BLaER1 treated with 17β-estradiol and CSF1 and Interleukin-3, amounts not matched to agents 10 nM and 100 nM (cell line): ENCODE measurements around the gene LRRK1.

ENCODE experiments used
- H3K27ac ChIP-seq, 11 experiments: shearing (Covaris generic); formaldehyde crosslinking; 2 replicates each; pipeline ENCODE4 v1.8.1; 2022
- H3K27me3 ChIP-seq, 11 experiments: shearing (Covaris generic); formaldehyde crosslinking; 2 replicates each; pipeline ENCODE4 v1.8.1; 2022
- H3K36me3 ChIP-seq, 11 experiments: shearing (Covaris generic); formaldehyde crosslinking; 2 replicates each; pipeline ENCODE4 v1.8.1; 2022
- H3K4me1 ChIP-seq, 10 experiments: shearing (Covaris generic); formaldehyde crosslinking; 2 replicates each; pipeline ENCODE4 v1.8.1; 2022
- H3K4me2 ChIP-seq, 11 experiments: shearing (Covaris generic); formaldehyde crosslinking; 2 replicates each; pipeline ENCODE4 v1.8.1; 2022
- H3K4me3 ChIP-seq, 10 experiments: shearing (Covaris generic); formaldehyde crosslinking; 2 replicates each; pipeline ENCODE4 v1.8.1; 2022
- H3K9ac ChIP-seq, 11 experiments: shearing (Covaris generic); formaldehyde crosslinking; 2 replicates each; pipeline ENCODE4 v1.8.1; 2022
- H3K9me3 ChIP-seq, 11 experiments: shearing (Covaris generic); formaldehyde crosslinking; replicated peaks in 1 of 11; 2 replicates each; pipeline ENCODE4 v1.8.1; 2022
- H4K20me1 ChIP-seq, 11 experiments: shearing (Covaris generic); formaldehyde crosslinking; 2 replicates each; pipeline ENCODE4 v1.8.1; 2022
- Cebpa-rat ChIP-seq, 11 experiments: shearing (Covaris generic); IDR thresholded peaks; 2 replicates each; pipeline ENCODE4 v1.8.1; 2022

LRRK1 gene

DNA sequence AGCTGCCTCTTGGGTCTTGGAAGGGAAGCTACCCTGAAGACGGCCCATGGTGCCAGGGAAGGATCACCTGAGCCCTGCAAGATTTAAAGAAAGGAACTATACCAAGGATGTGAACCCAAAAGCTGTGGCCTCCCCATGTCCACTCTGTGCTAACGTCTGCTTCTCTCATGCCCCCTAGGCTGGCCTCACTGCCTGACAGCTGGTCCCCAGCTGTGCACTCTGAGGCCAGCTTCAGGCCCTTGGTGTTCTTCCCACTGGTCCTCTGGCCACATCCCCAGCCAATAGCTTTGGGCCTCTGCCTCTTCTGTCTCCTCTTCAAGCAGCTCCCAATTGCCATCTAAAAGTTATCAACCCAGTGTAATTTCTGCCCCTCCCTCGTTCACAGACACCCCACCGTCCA, 5.2 kb upstream of the LRRK1 start:
- no peak overlapping the region for H3K4me2 ChIP-seq
- H4K20me1 ChIP-seq = peaks cover 0 to 6% (median 4%) of the 10 kb centered on the region in 11 experiments; a peak in 9 of 22 replicates
- peaks cover 18 to 29% (median 25%) of the 10 kb centered on the region in 11 experiments for H3K27me3 ChIP-seq
- no peaks in the 10 kb centered on the region for H3K36me3 ChIP-seq
- H3K4me1 ChIP-seq = peaks cover 8 to 23% (median 9%) of the 10 kb centered on the region in 10 experiments; a peak in 19 of 20 replicates
- H3K4me3 ChIP-seq = no peak overlapping the region
- TF ChIP-seq Cebpa-rat (IDR thresholded peaks at IDR 0.05) = no peak
- no peaks in the 10 kb centered on the region; a peak in 1 of 22 replicates for H3K9me3 ChIP-seq
- no peak overlapping the region for H3K27ac ChIP-seq
- no peak overlapping the region for H3K9ac ChIP-seq

DNA sequence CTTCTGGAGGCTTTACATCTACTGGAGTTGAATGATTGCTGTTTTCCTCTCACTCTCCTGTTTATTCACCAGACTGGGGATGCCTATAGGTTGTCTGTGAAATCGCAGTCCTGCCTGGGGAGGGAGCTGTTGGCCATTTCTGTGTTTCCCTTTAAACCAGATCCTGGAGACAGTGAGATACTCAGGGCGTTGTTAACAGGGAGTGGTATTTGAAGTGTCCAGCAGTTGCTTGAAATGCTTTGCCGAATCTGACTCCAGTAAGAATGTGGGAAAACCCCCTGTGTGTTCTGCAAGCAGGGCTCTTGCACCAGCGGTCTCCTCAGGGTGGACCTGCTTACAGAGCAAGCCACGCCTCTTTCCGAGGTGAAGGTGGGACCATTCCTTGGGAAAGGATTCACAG, 4.3 kb upstream of the LRRK1 start:
- Histone ChIP-seq H3K9me3 (no peaks in the 10 kb centered on the region; a peak in 1 of 22 replicates), H4K20me1 (peaks cover 0 to 9% (median 4%) of the 10 kb centered on the region in 11 experiments; a peak in 10 of 22 replicates), H3K4me2 (no peak overlapping the region), H3K4me1 (peaks cover 14 to 29% (median 14%) of the 10 kb centered on the region in 10 experiments), H3K4me3 (no peak overlapping the region), H3K27me3 (peaks cover 27 to 39% (median 34%) of the 10 kb centered on the region in 11 experiments), H3K9ac (no peak overlapping the region), H3K27ac (no peak overlapping the region), H3K36me3 (no peaks in the 10 kb centered on the region)
- TF ChIP-seq Cebpa-rat (IDR thresholded peaks at IDR 0.05) = no peak

DNA sequence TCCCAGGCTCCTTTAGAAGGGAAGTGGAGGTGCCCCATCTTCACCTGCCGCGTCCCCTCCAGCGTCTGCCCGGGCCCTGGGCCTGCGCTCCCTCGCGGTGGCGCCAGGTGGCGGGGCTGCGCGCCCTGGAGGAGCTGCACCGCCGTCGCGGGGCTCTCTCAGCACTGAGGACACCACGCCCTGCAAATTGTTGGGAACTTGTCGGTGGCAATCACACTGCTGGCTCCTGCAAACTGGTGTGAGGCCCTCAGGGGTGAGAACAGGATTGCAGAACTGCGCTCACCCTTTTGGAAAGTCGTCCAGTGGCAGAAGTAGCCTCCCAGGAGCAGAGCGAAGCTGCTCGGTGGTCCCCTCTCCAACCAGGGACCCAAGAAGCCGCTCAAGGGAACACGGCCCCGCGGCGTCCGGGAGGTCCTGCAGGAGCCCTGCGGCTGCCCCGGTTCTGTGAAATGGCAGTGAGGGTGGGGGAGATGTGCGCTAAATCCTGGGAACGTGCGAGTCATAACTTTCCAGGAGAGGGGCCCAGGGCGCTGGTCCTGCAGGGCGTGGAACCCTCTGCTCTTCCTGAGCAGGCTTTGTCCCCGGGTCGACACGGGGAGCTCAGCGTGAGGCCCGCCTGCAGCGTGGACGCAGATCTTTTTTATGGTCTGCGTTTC, 995 bp upstream of the LRRK1 start:
- no peaks in the 10 kb centered on the region; a peak in 1 of 22 replicates for H3K9me3 ChIP-seq
- no peak for TF ChIP-seq Cebpa-rat (IDR thresholded peaks at IDR 0.05)
- peaks cover 0 to 24% (median 4%) of the 10 kb centered on the region in 11 experiments; a peak in 12 of 22 replicates for H4K20me1 ChIP-seq
- H3K4me1 ChIP-seq = peaks cover 30 to 52% (median 35%) of the 10 kb centered on the region in 10 experiments
- H3K4me2 ChIP-seq = peak overlapping the region; percentile 83 to 99 (median 96)
- H3K27ac ChIP-seq = no peak overlapping the region; a peak in 1 of 22 replicates
- H3K9ac ChIP-seq = peak overlapping the region in 7 of 11 experiments; percentile 80 to 84 (median 81); a peak in 7 of 22 replicates
- H3K27me3 ChIP-seq = peaks cover 51 to 70% (median 66%) of the 10 kb centered on the region in 11 experiments
- H3K36me3 ChIP-seq = no peaks in the 10 kb centered on the region
- peak overlapping the region; percentile 67 to 78 (median 71) for H3K4me3 ChIP-seq

- TF ChIP-seq Cebpa-rat (IDR thresholded peaks at IDR 0.05) = no peak
- Histone ChIP-seq H3K4me3 (peak overlapping the region; percentile 67 to 78 (median 71)), H4K20me1 (peaks cover 0 to 24% (median 4%) of the 10 kb centered on the region in 11 experiments; a peak in 12 of 22 replicates), H3K4me2 (peak overlapping the region; percentile 83 to 99 (median 96)), H3K4me1 (peaks cover 40 to 62% (median 42%) of the 10 kb centered on the region in 10 experiments), H3K9me3 (no peaks in the 10 kb centered on the region), H3K27me3 (peaks cover 51 to 83% (median 68%) of the 10 kb centered on the region in 11 experiments), H3K9ac (peak overlapping the region; percentile 73 to 89 (median 81)), H3K36me3 (no peaks in the 10 kb centered on the region), H3K27ac (peak overlapping the region; percentile 56 to 81 (median 72); a peak in 21 of 22 replicates)
Observed at GRCh38 chr15:100919481-100920405, 586 bp downstream of the LRRK1 start.

DNA sequence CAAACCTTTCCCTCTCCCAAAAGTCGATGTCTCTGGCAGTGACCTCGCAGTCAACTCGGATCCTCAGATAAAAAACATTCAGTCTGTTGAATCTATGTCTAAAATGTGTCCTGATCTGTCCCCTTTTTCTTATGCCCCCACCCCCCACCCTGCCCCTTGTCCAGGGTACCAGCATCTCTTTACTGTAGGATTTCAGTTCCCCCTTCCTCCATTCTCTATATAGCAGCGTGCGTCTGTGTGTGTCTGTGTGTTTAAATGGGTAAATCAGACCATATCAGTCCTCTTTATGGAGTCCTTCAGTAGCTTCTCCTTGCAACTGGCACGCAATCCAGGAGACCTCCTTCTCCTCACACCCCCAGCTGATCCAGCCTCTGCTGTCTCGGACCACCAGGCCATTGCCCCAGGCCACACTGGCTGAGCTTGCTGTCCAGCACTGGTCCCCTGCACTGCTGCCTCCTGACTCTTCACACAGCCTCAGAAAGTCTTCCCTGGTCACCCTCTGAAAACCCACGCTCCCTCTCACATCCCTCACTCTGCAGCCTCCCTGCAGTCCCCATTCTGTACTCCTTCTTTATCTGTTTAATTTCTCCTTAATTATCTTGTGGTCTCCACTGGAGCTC, 1.5 kb downstream of the LRRK1 start:
- peak overlapping the region in 7 of 11 experiments; percentile 95 to 99 (median 96); a peak in 8 of 22 replicates for H3K4me2 ChIP-seq
- no peak overlapping the region for H3K9ac ChIP-seq
- no peaks in the 10 kb centered on the region for H3K9me3 ChIP-seq
- H3K27me3 ChIP-seq = peaks cover 51 to 78% (median 68%) of the 10 kb centered on the region in 11 experiments
- peaks cover 40 to 62% (median 42%) of the 10 kb centered on the region in 10 experiments for H3K4me1 ChIP-seq
- H3K27ac ChIP-seq = no peak overlapping the region
- peaks cover 0 to 1% (median 0%) of the 10 kb centered on the region in 11 experiments; a peak in 1 of 22 replicates for H3K36me3 ChIP-seq
- peaks cover 0 to 24% (median 4%) of the 10 kb centered on the region in 11 experiments; a peak in 12 of 22 replicates for H4K20me1 ChIP-seq
- TF ChIP-seq Cebpa-rat (IDR thresholded peaks at IDR 0.05) = no peak
- no peak overlapping the region for H3K4me3 ChIP-seq

DNA sequence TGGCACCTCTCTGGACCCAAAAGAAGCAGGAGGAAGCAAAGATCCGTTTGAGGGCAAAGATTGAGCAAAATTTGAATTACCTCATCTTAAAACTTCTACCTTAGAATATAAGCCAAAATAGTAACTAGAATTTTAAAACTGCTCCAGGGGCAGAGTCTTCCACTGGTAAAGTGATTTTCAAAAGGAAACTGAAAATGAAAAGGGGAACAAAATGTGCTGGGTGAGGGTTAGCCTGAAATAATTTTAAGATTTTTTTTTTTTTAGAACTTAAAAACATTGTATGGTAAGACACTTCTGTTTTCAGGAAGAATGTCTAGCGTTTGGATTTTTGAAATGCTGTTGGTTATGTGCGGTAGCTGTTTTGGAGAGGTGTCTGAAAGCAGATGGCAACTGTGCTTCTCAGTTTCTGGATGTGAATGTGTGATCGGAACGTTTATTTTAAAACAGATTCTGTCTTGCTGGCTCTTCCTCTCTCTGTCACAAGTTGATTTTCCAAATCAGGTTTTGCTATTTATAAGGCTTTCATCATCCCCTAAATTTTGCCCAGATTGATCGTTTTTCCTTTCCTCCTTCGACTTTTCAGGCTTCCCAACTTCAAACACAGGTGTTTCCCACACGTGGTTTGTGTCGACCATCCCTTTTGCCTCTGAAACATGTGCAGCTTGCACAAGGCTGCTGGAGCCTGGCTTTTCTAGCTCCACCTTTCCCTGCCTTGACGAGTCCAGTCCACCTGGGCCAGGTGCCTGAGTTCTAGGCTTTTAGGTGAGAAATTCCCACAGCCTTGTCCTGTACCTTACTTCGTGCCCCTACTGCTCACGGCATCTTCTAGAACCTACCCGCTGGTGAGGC, 3.3 kb downstream of the LRRK1 start:
- Histone ChIP-seq H3K36me3 (peaks cover 0 to 5% (median 0%) of the 10 kb centered on the region in 11 experiments; a peak in 1 of 22 replicates), H3K27me3 (peaks cover 41 to 69% (median 60%) of the 10 kb centered on the region in 11 experiments), H3K4me1 (peaks cover 41 to 67% (median 50%) of the 10 kb centered on the region in 10 experiments), H4K20me1 (peaks cover 0 to 24% (median 4%) of the 10 kb centered on the region in 11 experiments; a peak in 12 of 22 replicates), H3K4me3 (peak overlapping the region in 5 of 10 experiments; percentile 29 to 51 (median 43); a peak in 9 of 20 replicates), H3K9me3 (no peaks in the 10 kb centered on the region), H3K9ac (peak overlapping the region in 8 of 11 experiments; percentile 2 to 68 (median 56); a peak in 13 of 22 replicates), H3K4me2 (peak overlapping the region; percentile 60 to 98 (median 83)), H3K27ac (peak overlapping the region in 7 of 11 experiments; percentile 21 to 67 (median 48); a peak in 12 of 22 replicates)
- no peak for TF ChIP-seq Cebpa-rat (IDR thresholded peaks at IDR 0.05)

DNA sequence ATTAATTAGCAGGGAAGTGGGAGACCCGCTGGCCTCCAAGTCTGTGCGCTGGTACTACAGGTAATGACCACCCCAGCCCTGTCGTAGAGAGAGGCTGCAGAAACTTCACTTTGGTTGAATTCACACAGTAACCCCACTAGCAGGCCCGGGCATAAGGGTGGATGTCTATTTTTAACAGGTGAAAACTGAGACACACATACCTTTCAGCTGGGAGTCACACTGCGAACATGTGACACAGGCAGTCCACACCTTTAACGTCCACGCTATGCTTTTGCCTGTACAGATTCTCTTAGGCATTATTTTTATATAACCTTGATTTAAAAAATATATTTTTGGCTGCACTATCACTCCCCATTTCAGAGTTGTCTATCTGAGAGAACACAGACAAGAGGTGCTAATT, 3.9 kb downstream of the LRRK1 start:
- peaks cover 0 to 5% (median 0%) of the 10 kb centered on the region in 11 experiments; a peak in 1 of 22 replicates for H3K36me3 ChIP-seq
- H3K27me3 ChIP-seq = peaks cover 35 to 62% (median 53%) of the 10 kb centered on the region in 11 experiments
- peak overlapping the region in 2 of 10 experiments; percentile 29 to 45; a peak in 2 of 20 replicates for H3K4me3 ChIP-seq
- peak overlapping the region in 6 of 11 experiments; percentile 2 to 68 (median 60); a peak in 7 of 22 replicates for H3K9ac ChIP-seq
- H3K4me2 ChIP-seq = peak overlapping the region; percentile 60 to 98 (median 83)
- H3K27ac ChIP-seq = peak overlapping the region in 4 of 11 experiments; percentile 34 to 67 (median 62); a peak in 6 of 22 replicates
- no peaks in the 10 kb centered on the region for H3K9me3 ChIP-seq
- peaks cover 0 to 24% (median 4%) of the 10 kb centered on the region in 11 experiments; a peak in 12 of 22 replicates for H4K20me1 ChIP-seq
- TF ChIP-seq Cebpa-rat (IDR thresholded peaks at IDR 0.05) = no peak
- H3K4me1 ChIP-seq = peaks cover 40 to 70% (median 55%) of the 10 kb centered on the region in 10 experiments
